Stimulated activated CD4-positive, alpha-beta T cell treated with anti-CD3 and anti-CD28 coated beads, Interleukin-4, amount 100 ng/mL, for 48 hours (primary cell): ENCODE results near the gene THSD7B.
"Not testable (repeated sequence)": the region's sequence is repeated elsewhere in the genome, so short reads cannot be mapped to it uniquely, and the experiment has no call there.

Experiments used
- DNase-seq, 2 donors: peaks; one replicate each; pipeline ENCODE4 v3.0.0-alpha.2; 2020; ENCODE audit warnings: low read depth in 2 of 2

Gene THSD7B

GRCh38 chr2:136765256-136766072 lies at the start of gene THSD7B:
THSD7B (plus strand) TSS chr2:136765545; CDS start chr2:136882179, 116,634 bp downstream.
- no peak for DNase-seq

GRCh38 chr2:136718273-136718672 lies 47.1 kb upstream of the THSD7B start:
- DNase-seq, result no peak

GRCh38 chr2:136727973-136728699 lies 37.2 kb upstream of the THSD7B start:
- DNase-seq, result no peak

GRCh38 chr2:136736236-136736635 lies 29.1 kb upstream of the THSD7B start:
- no peak for DNase-seq

GRCh38 chr2:136738044-136738443 lies 27.3 kb upstream of the THSD7B start:
- no peak for DNase-seq

GRCh38 chr2:136741471-136741870 lies 23.9 kb upstream of the THSD7B start:
- no peak for DNase-seq

- no peak for DNase-seq
These were observed 15.3 kb upstream of the THSD7B start for GRCh38 chr2:136750065-136750464.

- DNase-seq, result no peak
These were observed 13.9 kb upstream of the THSD7B start for GRCh38 chr2:136751406-136751805.

- not testable (repeated sequence) for DNase-seq
These were observed 6.8 kb upstream of the THSD7B start for GRCh38 chr2:136758504-136758903.

- no peak for DNase-seq
These were observed 691 bp upstream of the THSD7B start for GRCh38 chr2:136764452-136765255.

- no peak for DNase-seq
These were observed 694 bp downstream of the THSD7B start for GRCh38 chr2:136766073-136766404.

GRCh38 chr2:136767030-136767429 lies 1.7 kb downstream of the THSD7B start:
- no peak for DNase-seq

GRCh38 chr2:136769871-136770270 lies 4.5 kb downstream of the THSD7B start:
- DNase-seq, result no peak

- DNase-seq, result no peak
These were observed 5.0 kb downstream of the THSD7B start for GRCh38 chr2:136770384-136770783.

GRCh38 chr2:136777391-136777790 lies 12.0 kb downstream of the THSD7B start:
- no peak for DNase-seq

GRCh38 chr2:136783856-136784255 lies 18.5 kb downstream of the THSD7B start:
- no peak for DNase-seq

GRCh38 chr2:136785215-136785614 lies 19.9 kb downstream of the THSD7B start:
- no peak for DNase-seq

GRCh38 chr2:136787970-136788369 lies 22.6 kb downstream of the THSD7B start:
- no peak for DNase-seq

GRCh38 chr2:136796339-136796738 lies 31.0 kb downstream of the THSD7B start:
- no peak for DNase-seq

- DNase-seq, result no peak
These were observed 33.4 kb downstream of the THSD7B start for GRCh38 chr2:136798766-136799165.

- no peak for DNase-seq
These were observed 36.3 kb downstream of the THSD7B start for GRCh38 chr2:136801661-136802060.

- no peak for DNase-seq
These were observed 44.7 kb downstream of the THSD7B start for GRCh38 chr2:136809998-136810397.
